ENCODE measurements around the gene SPRED2.

The SPRED2 gene

DNA sequence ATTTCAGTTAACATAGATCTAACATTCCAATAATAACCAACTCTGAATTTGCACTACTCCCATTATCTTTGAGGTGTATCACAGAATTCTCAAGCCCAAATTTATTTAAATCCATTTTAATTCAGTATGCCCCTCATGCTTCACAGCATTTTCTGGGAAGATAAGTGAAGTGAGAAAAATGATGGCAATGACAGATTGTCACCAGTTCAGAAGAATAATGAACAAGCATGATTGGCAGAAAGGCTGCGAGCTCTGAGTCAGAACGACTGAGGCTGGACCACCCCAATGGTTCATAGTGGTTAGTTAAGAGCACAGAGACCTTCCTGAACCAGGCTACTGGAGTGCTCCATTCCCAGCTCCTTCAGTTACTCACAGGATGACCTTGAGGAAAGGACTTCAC lies 4.9 kb downstream of the SPRED2 start:
- Histone ChIP-seq H3K9me3 (ENCODE audit: insufficient read depth, low read depth, low read length) (no peaks in the 10 kb centered on the region), H3K4me1 (ENCODE audit: insufficient read depth, low read length) (peaks cover 3% of the 10 kb centered on the region; the same call in 1 of the 2 replicates)

DNA sequence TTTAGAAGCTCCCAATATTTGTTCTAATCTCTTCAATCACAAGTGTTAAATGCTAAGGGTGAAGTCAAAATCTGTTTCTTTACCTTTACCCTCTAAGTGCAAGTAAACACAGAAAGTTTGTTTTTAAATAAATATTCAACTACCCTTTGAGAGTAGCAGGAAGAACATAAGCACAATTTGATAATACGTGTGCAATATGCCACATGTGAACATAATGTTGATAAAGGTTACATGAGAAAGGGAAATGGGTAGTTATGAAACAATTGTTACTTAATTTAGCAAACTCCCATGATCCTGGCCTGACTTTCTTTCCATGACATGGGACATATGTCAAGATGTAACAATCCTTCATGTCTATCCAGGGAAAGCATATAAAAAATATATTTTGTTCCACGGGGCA lies 7.1 kb downstream of the SPRED2 start:
- peaks cover 17% of the 10 kb centered on the region for H3K4me1 ChIP-seq (ENCODE audit: insufficient read depth, low read length)
- no peaks in the 10 kb centered on the region for H3K36me3 ChIP-seq (ENCODE audit: insufficient read depth, low read depth, low read length)
- no peak overlapping the region for H3K9ac ChIP-seq (ENCODE audit: low read depth, low read length)
- H3K27ac ChIP-seq (ENCODE audit: low read length) = no peak overlapping the region
- H3K27me3 ChIP-seq (ENCODE audit: insufficient read depth, low read length) = peaks cover 13% of the 10 kb centered on the region
- no peak overlapping the region for H3K4me3 ChIP-seq (ENCODE audit: low read length)
- H3K9me3 ChIP-seq (ENCODE audit: insufficient read depth, low read depth, low read length) = no peaks in the 10 kb centered on the region

More for the DNA sequence above, 4.9 kb downstream of the SPRED2 start:
- Histone ChIP-seq H3K27ac (ENCODE audit: low read length) (no peak overlapping the region), H3K36me3 (ENCODE audit: insufficient read depth, low read depth, low read length) (no peaks in the 10 kb centered on the region), H3K4me3 (ENCODE audit: low read length) (no peak overlapping the region), H3K9ac (ENCODE audit: low read depth, low read length) (no peak overlapping the region), H3K27me3 (ENCODE audit: insufficient read depth, low read length) (peaks cover 29% of the 10 kb centered on the region)

DNA sequence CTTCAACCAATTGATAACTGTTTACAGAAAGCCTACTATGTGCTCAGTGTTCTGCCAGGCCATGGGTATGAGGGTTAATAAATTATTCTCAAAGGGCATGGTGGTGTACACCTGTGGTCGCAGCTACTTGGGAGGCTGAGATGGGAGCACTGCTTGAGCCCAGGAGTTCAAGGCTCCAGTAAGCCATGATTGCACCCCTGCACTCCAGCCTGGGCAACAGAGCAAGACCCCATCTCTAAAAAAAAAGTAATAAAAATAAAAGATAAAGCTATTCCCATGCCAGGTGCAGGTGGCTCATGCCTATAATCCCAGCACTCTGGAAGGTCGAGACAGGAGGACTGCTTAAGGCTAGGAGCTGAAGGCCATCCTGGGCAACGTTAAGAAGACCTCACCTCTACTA lies 8.0 kb downstream of the SPRED2 start:
- Histone ChIP-seq H3K4me1 (ENCODE audit: insufficient read depth, low read length) (peaks cover 15% of the 10 kb centered on the region), H3K27ac (ENCODE audit: low read length) (no peak overlapping the region), H3K36me3 (ENCODE audit: insufficient read depth, low read depth, low read length) (no peaks in the 10 kb centered on the region), H3K9me3 (ENCODE audit: insufficient read depth, low read depth, low read length) (no peaks in the 10 kb centered on the region), H3K9ac (ENCODE audit: low read depth, low read length) (no peak overlapping the region), H3K27me3 (ENCODE audit: insufficient read depth, low read length) (peaks cover 5% of the 10 kb centered on the region; the same call in 1 of the 2 replicates), H3K4me3 (ENCODE audit: low read length) (no peak overlapping the region)

DNA sequence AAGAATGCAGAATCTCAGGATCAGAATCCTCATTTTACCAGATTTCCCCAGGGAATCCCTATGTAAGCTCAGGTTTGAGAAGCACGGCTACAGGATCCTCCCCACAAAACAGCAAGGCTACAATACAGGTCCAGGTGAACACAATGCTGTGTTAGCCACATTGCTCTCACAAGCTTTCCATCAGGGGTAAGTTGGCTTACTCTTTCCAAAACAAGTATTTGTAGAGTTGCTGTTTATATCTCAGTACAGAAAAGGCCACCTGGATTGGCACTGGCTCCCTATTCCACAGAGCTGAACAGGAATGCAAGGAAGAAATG lies 11.0 kb downstream of the SPRED2 start:
- peaks cover 15% of the 10 kb centered on the region for H3K4me1 ChIP-seq (ENCODE audit: insufficient read depth, low read length)
- H3K27ac ChIP-seq (ENCODE audit: low read length) = no peak overlapping the region
- no peaks in the 10 kb centered on the region for H3K27me3 ChIP-seq (ENCODE audit: insufficient read depth, low read length)
- H3K9me3 ChIP-seq (ENCODE audit: insufficient read depth, low read depth, low read length) = no peaks in the 10 kb centered on the region
- H3K4me3 ChIP-seq (ENCODE audit: low read length) = no peak overlapping the region
- H3K9ac ChIP-seq (ENCODE audit: low read depth, low read length) = no peak overlapping the region
- H3K36me3 ChIP-seq (ENCODE audit: insufficient read depth, low read depth, low read length) = no peaks in the 10 kb centered on the region

DNA sequence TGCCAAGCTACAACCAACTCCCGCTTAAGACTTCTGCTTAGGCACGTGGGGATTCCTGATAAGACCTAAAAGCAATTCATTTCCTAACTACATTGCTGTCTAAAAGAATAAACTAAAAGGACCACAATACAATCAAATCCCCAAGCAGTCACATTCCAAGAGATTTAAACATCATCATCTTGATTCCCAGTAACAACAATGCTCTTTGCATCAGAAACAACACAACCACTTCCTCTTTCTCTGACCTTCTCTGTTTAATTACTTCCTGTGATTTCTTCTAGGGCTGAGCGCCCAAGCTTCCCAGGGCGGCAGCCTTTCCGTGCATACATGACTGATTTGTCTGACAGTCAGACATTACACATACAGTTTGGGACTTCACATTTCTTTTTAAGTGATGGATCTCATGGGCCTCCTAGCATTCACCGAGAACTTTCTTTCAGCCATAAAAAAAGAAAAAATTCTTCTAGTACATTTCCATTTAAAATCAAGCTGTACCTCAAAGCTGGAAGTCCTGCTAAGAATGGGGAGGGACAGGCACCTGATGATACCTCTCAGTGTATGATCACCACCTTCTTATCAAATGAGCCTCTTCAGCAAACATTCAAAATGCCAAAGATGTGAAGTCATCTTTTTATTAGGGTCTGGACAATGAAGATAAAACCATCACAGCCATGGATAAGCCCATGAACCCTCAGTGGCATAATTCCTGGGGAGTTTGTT lies 11.5 kb downstream of the SPRED2 start:
- H3K4me1 ChIP-seq (ENCODE audit: insufficient read depth, low read length) = peaks cover 18% of the 10 kb centered on the region
- no peak overlapping the region for H3K9ac ChIP-seq (ENCODE audit: low read depth, low read length)
- H3K27me3 ChIP-seq (ENCODE audit: insufficient read depth, low read length) = no peaks in the 10 kb centered on the region
- no peak overlapping the region for H3K27ac ChIP-seq (ENCODE audit: low read length)
- no peak overlapping the region for H3K4me3 ChIP-seq (ENCODE audit: low read length)
- no peaks in the 10 kb centered on the region for H3K36me3 ChIP-seq (ENCODE audit: insufficient read depth, low read depth, low read length)
- H3K9me3 ChIP-seq (ENCODE audit: insufficient read depth, low read depth, low read length) = no peaks in the 10 kb centered on the region

DNA sequence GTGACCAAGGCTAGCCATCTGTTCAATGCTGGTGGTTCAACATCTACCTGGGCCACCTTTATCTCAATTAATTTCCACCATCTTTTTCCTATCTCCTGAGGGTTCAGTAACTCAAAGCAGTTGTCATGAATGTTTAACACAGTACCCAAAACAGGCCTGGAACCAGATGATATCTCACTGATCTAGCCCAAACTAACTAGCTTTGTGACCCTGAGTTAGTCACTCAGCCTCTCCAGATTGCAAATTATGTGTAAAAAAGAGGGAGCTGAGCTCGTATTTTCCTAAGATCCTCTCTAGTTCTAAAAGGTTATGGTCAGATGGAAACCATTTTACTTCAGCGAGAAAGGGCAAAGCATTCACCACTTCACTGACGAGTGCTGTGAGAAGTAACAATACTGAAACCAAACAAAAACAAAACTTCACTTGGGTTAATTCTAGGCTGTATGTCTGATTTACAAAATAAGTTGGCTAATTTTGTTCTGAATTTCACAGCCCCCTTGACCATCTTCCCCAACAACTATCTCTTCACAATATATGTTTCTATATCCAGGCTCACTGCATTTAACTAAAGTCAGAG lies 14.8 kb downstream of the SPRED2 start:
- H3K27ac ChIP-seq (ENCODE audit: low read length) = no peak overlapping the region
- peaks cover 36% of the 10 kb centered on the region for H3K4me1 ChIP-seq (ENCODE audit: insufficient read depth, low read length)
- no peaks in the 10 kb centered on the region for H3K27me3 ChIP-seq (ENCODE audit: insufficient read depth, low read length)
- H3K36me3 ChIP-seq (ENCODE audit: insufficient read depth, low read depth, low read length) = no peaks in the 10 kb centered on the region
- no peaks in the 10 kb centered on the region for H3K9me3 ChIP-seq (ENCODE audit: insufficient read depth, low read depth, low read length)
- no peak overlapping the region for H3K9ac ChIP-seq (ENCODE audit: low read depth, low read length)
- H3K4me3 ChIP-seq (ENCODE audit: low read length) = no peak overlapping the region

DNA sequence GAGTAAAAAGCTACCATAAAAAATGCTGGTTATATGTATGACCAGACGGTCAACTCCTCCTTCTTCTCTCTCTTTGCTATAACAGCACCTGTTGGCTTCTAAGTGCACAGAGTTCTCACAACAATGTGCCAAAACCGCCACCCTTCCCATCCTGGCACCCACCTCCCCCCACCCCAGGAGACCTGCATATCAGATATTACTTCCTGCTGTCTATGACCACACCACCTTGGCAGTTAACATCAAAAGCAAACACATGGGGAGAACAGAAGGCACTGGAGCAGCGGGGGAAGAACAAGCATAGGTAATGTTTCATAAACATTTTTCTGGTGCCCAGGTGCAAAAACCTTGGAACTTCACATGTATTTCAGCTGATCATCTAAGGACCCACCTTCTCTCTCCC lies 15.5 kb downstream of the SPRED2 start:
- peaks cover 43% of the 10 kb centered on the region for H3K4me1 ChIP-seq (ENCODE audit: insufficient read depth, low read length)
- H3K9ac ChIP-seq (ENCODE audit: low read depth, low read length) = no peak overlapping the region
- no peak overlapping the region for H3K4me3 ChIP-seq (ENCODE audit: low read length)
- H3K36me3 ChIP-seq (ENCODE audit: insufficient read depth, low read depth, low read length) = no peaks in the 10 kb centered on the region
- H3K9me3 ChIP-seq (ENCODE audit: insufficient read depth, low read depth, low read length) = no peaks in the 10 kb centered on the region
- H3K27me3 ChIP-seq (ENCODE audit: insufficient read depth, low read length) = no peaks in the 10 kb centered on the region
- H3K27ac ChIP-seq (ENCODE audit: low read length) = no peak overlapping the region

DNA sequence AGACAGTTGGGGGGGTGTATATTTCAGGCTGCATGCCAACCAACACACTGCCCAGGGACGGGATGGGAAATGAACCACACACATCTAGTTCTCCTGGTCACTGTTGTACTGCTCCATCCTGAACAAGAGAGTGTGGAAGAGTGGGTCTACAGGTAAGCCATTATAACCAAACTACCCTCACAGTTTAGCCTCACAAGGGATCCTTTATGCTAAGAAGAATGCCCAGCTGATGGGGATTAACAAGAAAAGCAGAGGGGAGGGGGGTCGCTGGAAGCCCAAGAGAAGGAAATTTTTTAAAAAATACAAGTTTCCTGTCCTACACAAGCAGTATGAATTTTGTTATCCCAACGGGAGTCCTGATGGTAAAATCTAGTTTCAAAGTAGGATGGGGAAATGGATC lies 16.1 kb downstream of the SPRED2 start:
- no peak overlapping the region for H3K27ac ChIP-seq (ENCODE audit: low read length)
- no peak overlapping the region for H3K9ac ChIP-seq (ENCODE audit: low read depth, low read length)
- H3K9me3 ChIP-seq (ENCODE audit: insufficient read depth, low read depth, low read length) = no peaks in the 10 kb centered on the region
- H3K4me1 ChIP-seq (ENCODE audit: insufficient read depth, low read length) = peaks cover 42% of the 10 kb centered on the region
- H3K27me3 ChIP-seq (ENCODE audit: insufficient read depth, low read length) = no peaks in the 10 kb centered on the region
- no peaks in the 10 kb centered on the region for H3K36me3 ChIP-seq (ENCODE audit: insufficient read depth, low read depth, low read length)
- no peak overlapping the region for H3K4me3 ChIP-seq (ENCODE audit: low read length)

DNA sequence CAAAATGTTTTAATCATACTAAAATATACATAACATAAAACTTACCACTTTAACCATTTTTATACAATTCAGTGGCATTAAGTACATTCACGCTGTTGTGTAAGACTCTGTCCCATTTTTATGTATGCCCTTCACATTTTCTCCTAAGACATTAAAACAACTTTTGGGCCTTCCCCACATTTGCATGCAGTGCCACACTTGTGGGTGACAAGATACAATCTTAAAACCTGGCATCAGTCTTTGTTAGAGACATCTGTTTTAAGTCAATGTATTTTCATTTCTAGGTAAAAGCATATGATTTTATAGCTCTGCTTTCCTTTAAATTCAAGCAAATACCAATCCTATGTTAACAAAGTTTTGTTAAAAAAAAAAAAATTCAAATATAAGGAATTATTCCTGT lies 17.3 kb downstream of the SPRED2 start:
- Histone ChIP-seq H3K9ac (ENCODE audit: low read depth, low read length) (no peak overlapping the region), H3K36me3 (ENCODE audit: insufficient read depth, low read depth, low read length) (no peaks in the 10 kb centered on the region), H3K9me3 (ENCODE audit: insufficient read depth, low read depth, low read length) (no peaks in the 10 kb centered on the region), H3K27ac (ENCODE audit: low read length) (no peak overlapping the region), H3K4me3 (ENCODE audit: low read length) (no peak overlapping the region), H3K27me3 (ENCODE audit: insufficient read depth, low read length) (no peaks in the 10 kb centered on the region), H3K4me1 (ENCODE audit: insufficient read depth, low read length) (peaks cover 38% of the 10 kb centered on the region)

DNA sequence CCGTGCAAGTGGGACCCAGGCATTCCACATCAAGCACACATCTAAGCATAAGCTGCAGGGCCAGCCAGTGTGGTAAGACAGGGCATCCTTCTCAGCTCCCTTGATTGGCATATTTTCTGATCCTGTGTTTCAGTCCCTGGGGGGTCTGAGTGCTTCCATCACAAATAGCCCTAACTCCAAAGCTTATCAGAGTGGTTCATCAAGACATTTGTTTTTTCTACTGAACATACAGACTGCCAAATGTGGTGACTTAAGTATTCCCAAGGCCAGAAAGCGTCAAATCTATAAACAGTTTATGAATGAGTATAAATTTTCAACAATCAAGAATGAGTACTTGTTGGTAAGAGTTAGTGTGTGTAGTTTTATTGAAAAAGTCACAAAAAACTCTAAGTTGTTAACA lies 18.8 kb downstream of the SPRED2 start:
- Histone ChIP-seq H3K27me3 (ENCODE audit: insufficient read depth, low read length) (no peaks in the 10 kb centered on the region), H3K9ac (ENCODE audit: low read depth, low read length) (no peak overlapping the region), H3K4me3 (ENCODE audit: low read length) (no peak overlapping the region), H3K9me3 (ENCODE audit: insufficient read depth, low read depth, low read length) (no peaks in the 10 kb centered on the region), H3K27ac (ENCODE audit: low read length) (no peak overlapping the region), H3K36me3 (ENCODE audit: insufficient read depth, low read depth, low read length) (no peaks in the 10 kb centered on the region), H3K4me1 (ENCODE audit: insufficient read depth, low read length) (peaks cover 38% of the 10 kb centered on the region)

DNA sequence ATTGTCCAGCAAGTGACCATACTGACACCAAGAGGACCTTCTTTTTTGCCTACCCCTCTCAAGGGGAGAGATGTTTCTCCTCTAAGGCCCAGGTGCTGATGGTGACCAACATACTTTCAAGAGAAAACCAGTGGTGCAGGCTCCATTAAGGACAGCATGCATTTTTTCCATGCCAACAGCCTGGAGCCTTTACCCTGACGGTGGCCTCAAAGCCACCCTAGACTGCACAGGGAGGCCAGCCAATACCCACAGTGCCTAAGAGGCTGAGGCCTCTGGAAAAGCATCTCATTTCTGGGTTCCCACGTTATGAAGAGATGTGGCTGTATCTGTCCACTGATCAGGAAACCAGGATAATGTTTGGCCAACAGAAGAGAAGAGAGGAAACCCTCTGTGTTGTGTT lies 19.3 kb downstream of the SPRED2 start:
- H3K9me3 ChIP-seq (ENCODE audit: insufficient read depth, low read depth, low read length) = no peaks in the 10 kb centered on the region
- no peak overlapping the region for H3K9ac ChIP-seq (ENCODE audit: low read depth, low read length)
- H3K27ac ChIP-seq (ENCODE audit: low read length) = no peak overlapping the region
- H3K36me3 ChIP-seq (ENCODE audit: insufficient read depth, low read depth, low read length) = no peaks in the 10 kb centered on the region
- peak overlapping the region; percentile 17 for H3K4me3 ChIP-seq (ENCODE audit: low read length)
- H3K4me1 ChIP-seq (ENCODE audit: insufficient read depth, low read length) = peaks cover 38% of the 10 kb centered on the region
- H3K27me3 ChIP-seq (ENCODE audit: insufficient read depth, low read length) = no peaks in the 10 kb centered on the region

DNA sequence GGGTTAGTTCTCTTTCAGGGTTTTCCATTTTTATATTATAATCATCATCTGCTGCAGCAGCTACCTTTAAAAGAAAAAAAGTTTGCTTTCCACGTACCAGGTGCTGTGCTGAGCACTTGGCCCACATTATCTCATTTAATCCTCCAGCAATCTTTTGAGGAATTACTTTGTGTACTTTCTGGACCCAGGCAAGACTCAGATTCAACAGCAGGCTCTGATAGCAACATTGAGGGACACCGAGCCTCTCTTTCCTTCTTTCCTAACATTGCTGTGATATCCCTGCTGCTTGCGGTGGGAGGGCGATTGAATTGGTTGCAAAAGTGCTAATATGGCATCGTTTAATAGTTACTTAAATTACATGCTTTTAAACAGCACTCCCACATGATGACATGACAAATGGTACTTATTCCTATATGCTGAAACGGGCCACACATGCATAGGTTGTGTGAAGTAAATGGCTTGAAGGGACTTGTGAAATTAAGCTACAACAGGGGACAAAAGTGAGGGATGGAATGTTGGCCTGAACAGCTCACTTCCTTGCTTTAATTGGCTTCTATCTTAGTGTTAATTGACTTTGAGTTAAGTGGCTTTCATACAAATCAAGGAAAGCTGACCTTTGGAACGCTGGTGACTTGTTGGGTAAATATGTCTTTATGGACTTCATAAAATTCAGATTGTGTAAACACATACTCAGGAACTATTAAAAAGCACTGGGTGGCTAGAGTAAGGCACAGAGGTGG lies 21.2 kb downstream of the SPRED2 start:
- Histone ChIP-seq H3K9me3 (ENCODE audit: insufficient read depth, low read depth, low read length) (no peaks in the 10 kb centered on the region), H3K9ac (ENCODE audit: low read depth, low read length) (no peak overlapping the region), H3K4me1 (ENCODE audit: insufficient read depth, low read length) (peaks cover 47% of the 10 kb centered on the region), H3K4me3 (ENCODE audit: low read length) (no peak overlapping the region), H3K27me3 (ENCODE audit: insufficient read depth, low read length) (no peaks in the 10 kb centered on the region), H3K36me3 (ENCODE audit: insufficient read depth, low read depth, low read length) (no peaks in the 10 kb centered on the region), H3K27ac (ENCODE audit: low read length) (no peak overlapping the region)

All from iPS-20b (cell line).